ENCODE measurements around the gene MSRB1.

MSRB1 gene

DNA sequence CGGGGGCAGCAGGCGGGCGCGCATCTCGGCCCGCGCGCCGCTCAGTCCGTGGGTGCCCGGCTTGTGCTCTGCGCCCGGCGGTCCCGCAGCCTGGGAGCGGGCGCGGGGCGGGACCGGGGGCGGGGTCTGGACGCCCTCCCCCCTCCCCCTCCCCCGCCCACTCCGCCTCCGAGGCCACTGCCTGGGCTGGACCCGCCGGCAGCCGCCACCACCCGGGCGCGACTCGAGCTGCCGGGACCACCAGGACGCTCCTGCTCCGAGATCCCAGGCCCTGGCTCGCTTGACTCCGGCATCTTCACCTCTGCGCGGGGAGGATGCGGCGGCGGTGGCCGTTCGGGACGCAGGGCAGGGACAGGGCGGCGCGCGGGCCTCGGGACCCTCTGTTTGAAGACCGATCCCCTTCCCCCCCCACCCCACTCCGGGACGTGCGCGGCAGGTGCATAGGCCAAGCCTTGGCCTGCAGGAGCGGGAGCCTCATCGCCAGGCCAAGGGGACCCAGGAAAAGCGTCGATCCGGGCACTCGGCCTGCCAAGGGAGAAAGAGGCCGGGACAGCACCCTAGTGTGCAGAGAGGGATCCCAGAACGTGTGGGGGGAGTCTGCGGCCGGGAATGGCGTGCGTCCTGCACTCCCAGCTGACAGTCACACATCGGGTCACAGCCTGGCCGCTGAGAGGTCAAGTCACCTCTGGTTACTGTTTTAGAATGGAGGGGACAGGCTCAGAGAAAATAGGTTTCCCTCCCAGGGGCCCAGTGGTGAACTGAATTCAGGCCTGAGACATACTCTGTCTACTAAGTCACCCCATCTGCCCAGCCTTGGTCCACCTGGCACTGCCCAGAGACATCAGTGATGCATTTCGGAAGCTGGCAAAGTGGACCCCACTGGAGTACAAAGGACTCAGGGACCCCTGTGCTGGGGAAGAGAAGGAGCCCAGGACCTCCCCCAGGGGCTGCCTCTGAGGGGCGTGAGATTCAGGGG, 24.4 kb downstream of the MSRB1 start, which contains the start of gene HS3ST6:
TSS of gene HS3ST6 (minus strand) at position 65 of the 976 bp plus-strand sequence. CDS start 92 bp downstream, outside the sequence.
- no peak for DNase-seq (ENCODE audit: low read depth)
- no peak within 1 kb of the TSS for H3K4me3 ChIP-seq (ENCODE audit: control insufficient read depth, low read depth, low read length)
- TF ChIP-seq, protein P1, sequence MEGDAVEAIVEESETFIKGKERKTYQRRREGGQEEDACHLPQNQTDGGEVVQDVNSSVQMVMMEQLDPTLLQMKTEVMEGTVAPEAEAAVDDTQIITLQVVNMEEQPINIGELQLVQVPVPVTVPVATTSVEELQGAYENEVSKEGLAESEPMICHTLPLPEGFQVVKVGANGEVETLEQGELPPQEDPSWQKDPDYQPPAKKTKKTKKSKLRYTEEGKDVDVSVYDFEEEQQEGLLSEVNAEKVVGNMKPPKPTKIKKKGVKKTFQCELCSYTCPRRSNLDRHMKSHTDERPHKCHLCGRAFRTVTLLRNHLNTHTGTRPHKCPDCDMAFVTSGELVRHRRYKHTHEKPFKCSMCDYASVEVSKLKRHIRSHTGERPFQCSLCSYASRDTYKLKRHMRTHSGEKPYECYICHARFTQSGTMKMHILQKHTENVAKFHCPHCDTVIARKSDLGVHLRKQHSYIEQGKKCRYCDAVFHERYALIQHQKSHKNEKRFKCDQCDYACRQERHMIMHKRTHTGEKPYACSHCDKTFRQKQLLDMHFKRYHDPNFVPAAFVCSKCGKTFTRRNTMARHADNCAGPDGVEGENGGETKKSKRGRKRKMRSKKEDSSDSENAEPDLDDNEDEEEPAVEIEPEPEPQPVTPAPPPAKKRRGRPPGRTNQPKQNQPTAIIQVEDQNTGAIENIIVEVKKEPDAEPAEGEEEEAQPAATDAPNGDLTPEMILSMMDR (conservative IDR thresholded peaks at IDR 0.05; ENCODE audit: control insufficient read depth, insufficient read depth, low read depth, low read length) = no peak

DNA sequence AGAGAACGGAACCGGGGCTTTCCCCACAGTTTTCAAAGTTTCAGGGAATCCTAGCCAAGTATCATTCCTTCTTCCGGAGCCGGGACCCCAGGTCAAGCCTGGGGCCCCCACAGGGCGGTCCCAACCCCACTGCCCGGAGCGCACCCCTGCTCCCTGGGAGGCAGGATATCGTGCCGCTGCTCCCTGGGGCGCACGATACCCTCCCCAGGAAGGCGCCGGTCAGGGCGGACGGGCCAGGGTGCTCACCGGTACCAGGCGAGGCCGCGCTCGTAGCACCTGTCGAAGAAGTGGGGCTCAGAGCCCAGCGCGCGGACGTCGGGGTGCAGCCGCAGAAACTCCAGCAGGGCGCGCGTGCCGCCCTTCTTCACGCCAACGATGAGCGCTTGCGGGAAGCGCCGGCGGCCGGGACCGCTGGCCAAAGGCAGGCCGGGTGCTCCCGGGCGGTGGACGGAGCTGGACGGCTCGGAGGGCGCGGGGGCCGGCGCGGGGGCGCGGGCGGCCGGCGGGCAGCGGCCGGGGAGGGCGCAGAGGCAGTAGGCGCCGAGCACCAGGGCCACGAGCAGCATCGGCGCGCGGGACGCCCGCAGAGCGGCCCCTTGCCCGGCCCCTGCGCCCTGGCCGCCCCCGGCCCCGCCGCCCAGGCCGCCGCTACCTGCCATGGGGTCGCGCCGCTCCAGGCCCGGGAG, 25.2 kb downstream of the MSRB1 start:
- TF ChIP-seq, protein P1 (conservative IDR thresholded peaks at IDR 0.05; ENCODE audit: control insufficient read depth, insufficient read depth, low read depth, low read length) = no peak
- H3K4me3 ChIP-seq (ENCODE audit: control insufficient read depth, low read depth, low read length) = no peak overlapping the region
- no peak for DNase-seq (ENCODE audit: low read depth)

DNA sequence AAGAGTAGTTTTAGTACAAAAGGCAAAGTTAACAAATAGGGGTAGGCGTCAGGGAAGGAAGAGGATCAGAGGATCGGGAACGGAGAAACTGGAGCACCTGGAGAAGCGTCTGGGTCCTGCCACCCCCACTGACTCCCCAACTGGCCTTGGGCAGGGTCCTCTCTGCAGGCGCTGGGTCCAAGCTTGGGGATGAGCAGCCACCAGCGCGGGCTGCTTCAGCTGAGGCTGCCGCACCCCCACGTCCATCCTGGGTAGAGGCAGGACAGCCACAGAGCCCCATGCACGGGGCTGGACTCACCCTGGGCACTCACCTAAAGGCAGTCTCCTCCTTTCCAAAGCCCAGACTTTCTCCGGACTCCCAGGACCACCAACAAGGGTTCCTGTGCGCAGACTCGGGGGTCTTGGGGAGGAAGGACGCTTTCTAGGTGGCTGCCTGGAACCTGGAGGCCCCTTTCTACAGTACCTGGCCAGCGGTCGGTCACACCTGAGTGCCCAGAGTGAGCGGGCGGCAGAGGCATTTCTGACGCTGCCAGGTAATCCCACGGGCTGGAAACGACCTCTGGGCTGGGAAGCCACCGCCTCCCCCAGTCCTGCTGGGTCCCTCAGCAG, 25.8 kb downstream of the MSRB1 start:
- no peak overlapping the region for H3K4me3 ChIP-seq (ENCODE audit: control insufficient read depth, low read depth, low read length)
- TF ChIP-seq, protein P1 (conservative IDR thresholded peaks at IDR 0.05; ENCODE audit: control insufficient read depth, insufficient read depth, low read depth, low read length) = no peak
- DNase-seq (ENCODE audit: low read depth) = no peak

DNA sequence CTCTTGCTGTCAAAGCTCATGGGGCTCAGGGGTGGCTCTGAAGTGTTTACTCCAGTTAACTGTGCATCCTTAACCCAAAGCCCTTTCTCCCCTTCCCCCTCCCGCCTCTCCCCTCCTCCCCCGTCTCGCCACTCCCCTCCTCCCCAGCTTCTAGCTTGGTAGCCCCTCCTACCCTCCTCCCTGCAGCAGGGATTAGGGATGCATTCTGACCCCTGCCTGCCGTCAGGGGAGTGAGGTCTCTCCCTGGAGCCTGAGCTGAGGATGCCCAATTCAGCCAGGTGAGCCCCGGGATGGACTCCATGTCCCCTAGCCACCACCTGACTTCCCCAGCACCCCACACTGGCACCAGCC, 26.4 kb downstream of the MSRB1 start:
- DNase-seq (ENCODE audit: low read depth) = no peak
- TF ChIP-seq, protein P1 (conservative IDR thresholded peaks at IDR 0.05; ENCODE audit: control insufficient read depth, insufficient read depth, low read depth, low read length) = no peak
- H3K4me3 ChIP-seq (ENCODE audit: control insufficient read depth, low read depth, low read length) = no peak overlapping the region

DNA sequence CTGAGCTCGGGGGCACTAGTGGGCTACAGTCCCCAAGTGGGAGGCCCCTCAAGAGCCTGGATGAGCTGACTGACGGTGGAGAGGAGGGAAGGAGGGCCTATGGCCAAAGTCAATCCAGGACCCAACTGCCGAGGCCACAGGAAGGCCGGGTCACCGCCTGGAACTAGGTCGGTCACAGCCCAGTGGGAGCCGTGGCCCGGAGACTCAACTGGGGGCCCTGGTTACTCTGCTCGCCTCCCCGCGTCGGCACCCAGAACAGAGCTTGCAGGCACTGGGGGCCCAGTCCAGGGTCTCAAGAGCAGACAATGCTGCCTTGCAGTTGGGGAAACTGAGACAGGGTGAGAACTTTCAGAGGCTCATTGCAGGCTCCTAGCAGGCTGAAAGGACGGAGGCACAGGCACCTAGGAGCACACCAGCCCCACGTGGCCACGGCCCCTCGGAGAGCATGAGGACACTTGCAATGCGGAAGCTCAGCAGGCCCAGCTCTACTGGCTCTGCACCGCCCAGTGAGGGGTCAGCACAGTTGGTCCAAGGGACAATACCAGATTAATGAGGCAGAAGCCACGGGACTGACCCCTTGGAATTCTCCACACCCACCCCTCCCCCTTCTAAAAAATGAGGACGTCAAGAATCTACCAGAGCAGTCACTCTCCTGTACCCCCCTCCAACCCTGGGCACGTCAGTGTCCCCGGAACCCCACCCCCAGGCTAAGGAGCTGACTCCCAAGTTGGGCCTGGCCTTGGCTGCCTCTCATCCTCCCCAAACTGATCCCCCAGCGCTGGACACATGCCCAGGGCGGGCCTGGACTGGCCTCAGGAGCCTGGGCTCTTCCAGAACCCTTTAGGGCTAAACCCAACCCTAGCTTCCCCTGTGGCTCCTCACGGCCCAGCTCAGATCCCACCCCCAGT, 27.0 kb downstream of the MSRB1 start:
- TF ChIP-seq, protein P1 (conservative IDR thresholded peaks at IDR 0.05; ENCODE audit: control insufficient read depth, insufficient read depth, low read depth, low read length) = no peak
- H3K4me3 ChIP-seq (ENCODE audit: control insufficient read depth, low read depth, low read length) = no peak overlapping the region
- DNase-seq (ENCODE audit: low read depth) = no peak

DNA sequence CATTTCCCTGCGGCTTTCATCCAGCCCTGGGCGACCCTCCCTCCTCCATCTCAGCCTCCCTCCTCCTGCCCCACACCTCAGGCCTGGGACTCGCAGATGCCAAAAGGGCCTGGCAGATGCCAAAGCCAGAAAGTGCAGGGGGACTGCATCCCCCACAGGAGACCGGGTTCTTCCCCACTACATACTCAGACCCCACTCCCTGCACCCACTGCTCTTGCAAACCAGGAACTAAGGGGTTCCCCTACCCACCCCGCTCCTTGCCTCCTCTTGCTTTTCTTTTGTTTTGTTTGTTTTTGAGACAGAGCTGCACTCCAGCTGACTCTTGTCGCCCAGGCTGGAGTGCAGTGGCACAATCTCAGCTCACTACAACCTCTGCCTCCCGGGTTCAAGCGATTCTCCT, 28.0 kb downstream of the MSRB1 start:
- no peak for DNase-seq (ENCODE audit: low read depth)
- TF ChIP-seq, protein P1 (conservative IDR thresholded peaks at IDR 0.05; ENCODE audit: control insufficient read depth, insufficient read depth, low read depth, low read length) = no peak
- H3K4me3 ChIP-seq (ENCODE audit: control insufficient read depth, low read depth, low read length) = no peak overlapping the region
